Neuron (in vitro differentiated cells): ENCODE results near the gene REEP3.

ENCODE experiments used
- H2AFZ ChIP-seq: one replicate; pipeline ENCODE4 v1.6.1; 2013; ENCODE audit warnings: low read depth, mild to moderate bottlenecking, inconsistent platforms, low read length, moderate library complexity
- H3K27me3 ChIP-seq: one replicate; pipeline ENCODE4 v1.6.1; 2013; ENCODE audit warnings: low read length; ENCODE audit not compliant: insufficient read depth
- H3K36me3 ChIP-seq: one replicate; pipeline ENCODE4 v1.6.1; 2013; ENCODE audit warnings: low read length; ENCODE audit not compliant: insufficient read depth
- H3K4me1 ChIP-seq: one replicate; pipeline ENCODE4 v1.6.1; 2013; ENCODE audit warnings: low read length; ENCODE audit not compliant: insufficient read depth
- H3K4me3 ChIP-seq: 2 replicates; pipeline ENCODE4 v1.5.1; 2013; ENCODE audit warnings: mild to moderate bottlenecking, low read length, moderate library complexity
- H3K9me3 ChIP-seq: one replicate; pipeline ENCODE4 v1.6.1; 2013; ENCODE audit warnings: low read length

Gene REEP3

DNA sequence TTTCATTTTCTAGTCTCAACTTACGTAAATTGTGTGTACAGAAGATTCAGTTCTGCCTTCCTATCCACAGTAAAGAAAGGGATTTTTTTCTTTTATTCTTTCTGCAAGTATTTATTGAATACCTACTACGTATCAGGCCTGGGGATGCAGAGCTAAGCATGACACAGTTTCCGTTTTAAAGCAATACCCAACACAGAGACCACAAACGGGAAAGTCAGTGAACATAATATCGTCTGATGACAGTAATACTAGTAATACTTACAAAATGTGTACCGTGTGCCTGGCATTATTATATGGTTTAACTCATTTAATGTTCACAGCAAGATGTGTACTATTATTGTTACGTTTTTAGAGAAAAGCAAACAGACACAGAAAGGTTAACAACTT is 22.4 kb downstream of the REEP3 start:
- Histone ChIP-seq H3K9me3 (peaks cover 2% of the 10 kb centered on the region), H3K4me1 (peaks cover 9% of the 10 kb centered on the region), H3K36me3 (no peaks in the 10 kb centered on the region), H2AFZ (no peak overlapping the region), H3K4me3 (no peak overlapping the region), H3K27me3 (no peaks in the 10 kb centered on the region)

GRCh38 chr10:63544418-63544817 is 23.2 kb downstream of the REEP3 start:
- H2AFZ ChIP-seq, result no peak overlapping the region
- H3K4me1 ChIP-seq, result peaks cover 9% of the 10 kb centered on the region
- no peak overlapping the region for H3K4me3 ChIP-seq
- H3K9me3 ChIP-seq, result peaks cover 2% of the 10 kb centered on the region
- H3K27me3 ChIP-seq, result no peaks in the 10 kb centered on the region
- no peaks in the 10 kb centered on the region for H3K36me3 ChIP-seq

DNA sequence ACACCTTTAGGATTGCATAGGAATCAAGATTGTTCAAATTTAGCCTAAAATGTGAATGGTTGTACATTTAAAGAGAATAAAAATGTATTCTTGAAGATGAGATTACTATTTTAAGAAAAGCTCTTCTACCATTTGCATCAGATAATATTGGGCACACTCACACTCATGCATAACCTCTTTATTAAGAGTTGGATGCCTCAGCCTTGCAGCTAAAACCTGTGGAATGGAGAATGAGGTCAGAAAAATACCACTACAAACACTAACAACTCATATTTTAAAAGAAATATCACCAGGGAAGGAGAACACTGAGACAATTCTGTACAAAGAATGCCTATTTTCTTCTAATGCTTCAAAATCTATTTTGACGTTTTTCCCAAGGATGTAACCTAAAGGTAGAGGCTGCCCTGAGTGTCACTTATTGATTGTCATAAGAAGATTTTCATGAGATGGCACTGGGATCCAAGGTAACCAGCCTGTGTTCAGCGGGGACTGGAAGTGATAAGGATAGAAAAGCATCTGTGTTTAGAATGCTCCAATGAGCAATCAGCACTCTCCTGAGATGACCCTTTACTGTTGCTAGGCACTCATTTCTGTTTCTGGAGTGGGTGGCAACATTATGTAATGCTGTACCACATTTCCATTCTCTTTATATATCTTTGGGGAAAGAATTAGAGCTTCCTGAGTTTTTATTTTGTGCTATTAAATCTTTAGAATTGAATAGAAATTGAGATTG is 26.6 kb downstream of the REEP3 start:
- Histone ChIP-seq H2AFZ (no peak overlapping the region), H3K4me3 (no peak overlapping the region), H3K4me1 (peaks cover 9% of the 10 kb centered on the region), H3K27me3 (no peaks in the 10 kb centered on the region), H3K36me3 (no peaks in the 10 kb centered on the region), H3K9me3 (peaks cover 2% of the 10 kb centered on the region)

DNA sequence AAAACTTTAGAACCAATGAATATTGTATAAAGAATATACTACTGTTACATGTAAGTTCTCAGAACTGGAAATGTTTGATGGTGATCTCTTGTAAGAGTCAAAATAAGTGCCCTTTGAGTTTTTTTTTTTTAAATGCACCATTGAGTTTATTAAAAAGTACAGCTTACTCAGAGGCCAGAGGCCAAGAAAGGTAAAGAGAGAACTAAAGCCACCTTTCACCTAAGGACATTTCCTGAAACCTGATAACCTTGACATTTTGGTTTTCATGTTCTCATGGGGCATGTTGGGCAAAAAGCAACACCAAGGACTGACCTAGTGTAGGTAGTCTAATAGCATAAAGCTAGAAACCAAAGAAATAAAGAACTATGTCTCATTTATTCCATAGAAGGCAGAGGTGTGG is 27.7 kb downstream of the REEP3 start:
- Histone ChIP-seq H3K27me3 (no peaks in the 10 kb centered on the region), H3K36me3 (no peaks in the 10 kb centered on the region), H3K4me3 (no peak overlapping the region), H3K4me1 (peaks cover 9% of the 10 kb centered on the region), H3K9me3 (peaks cover 2% of the 10 kb centered on the region), H2AFZ (no peak overlapping the region)

- no peaks in the 10 kb centered on the region for H3K36me3 ChIP-seq
Observed at GRCh38 chr10:63549810-63550209, 28.6 kb downstream of the REEP3 start.

GRCh38 chr10:63553031-63553430 is 31.8 kb downstream of the REEP3 start:
- no peaks in the 10 kb centered on the region for H3K27me3 ChIP-seq
- no peaks in the 10 kb centered on the region for H3K36me3 ChIP-seq
- H3K4me1 ChIP-seq, result peaks cover 7% of the 10 kb centered on the region
- no peak overlapping the region for H3K4me3 ChIP-seq
- H3K9me3 ChIP-seq, result no peaks in the 10 kb centered on the region
- H2AFZ ChIP-seq, result no peak overlapping the region

More at GRCh38 chr10:63549810-63550209, 28.6 kb downstream of the REEP3 start:
- Histone ChIP-seq H3K4me3 (no peak overlapping the region), H3K4me1 (peaks cover 9% of the 10 kb centered on the region), H3K27me3 (no peaks in the 10 kb centered on the region), H3K9me3 (peaks cover 2% of the 10 kb centered on the region), H2AFZ (no peak overlapping the region)

DNA sequence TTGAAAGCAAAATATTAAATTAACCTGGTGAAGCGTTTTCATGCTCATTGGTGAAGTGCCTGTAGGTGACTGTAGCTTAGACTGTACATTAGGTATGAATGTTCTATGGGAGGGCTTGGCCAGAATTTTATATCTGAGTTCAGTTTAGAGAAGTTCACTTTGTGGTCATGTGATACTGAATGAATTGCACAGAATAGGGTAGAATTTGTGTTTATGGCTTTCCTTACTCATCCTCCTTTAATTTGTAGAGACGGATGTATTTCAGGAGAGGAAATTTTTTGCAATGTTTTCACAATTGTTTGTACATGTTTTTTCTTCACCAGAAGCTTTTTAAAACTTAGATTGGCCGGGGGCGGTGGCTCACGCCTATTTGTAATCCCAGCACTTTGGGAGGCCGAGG is 32.3 kb downstream of the REEP3 start:
- Histone ChIP-seq H3K27me3 (no peaks in the 10 kb centered on the region), H2AFZ (no peak overlapping the region), H3K4me3 (no peak overlapping the region), H3K4me1 (peaks cover 3% of the 10 kb centered on the region), H3K36me3 (no peaks in the 10 kb centered on the region), H3K9me3 (no peaks in the 10 kb centered on the region)

- Histone ChIP-seq H3K9me3 (no peaks in the 10 kb centered on the region), H3K4me3 (no peak overlapping the region), H3K4me1 (peaks cover 3% of the 10 kb centered on the region), H3K27me3 (no peaks in the 10 kb centered on the region), H2AFZ (no peak overlapping the region), H3K36me3 (no peaks in the 10 kb centered on the region)
Observed at GRCh38 chr10:63554657-63555056, 33.5 kb downstream of the REEP3 start.

DNA sequence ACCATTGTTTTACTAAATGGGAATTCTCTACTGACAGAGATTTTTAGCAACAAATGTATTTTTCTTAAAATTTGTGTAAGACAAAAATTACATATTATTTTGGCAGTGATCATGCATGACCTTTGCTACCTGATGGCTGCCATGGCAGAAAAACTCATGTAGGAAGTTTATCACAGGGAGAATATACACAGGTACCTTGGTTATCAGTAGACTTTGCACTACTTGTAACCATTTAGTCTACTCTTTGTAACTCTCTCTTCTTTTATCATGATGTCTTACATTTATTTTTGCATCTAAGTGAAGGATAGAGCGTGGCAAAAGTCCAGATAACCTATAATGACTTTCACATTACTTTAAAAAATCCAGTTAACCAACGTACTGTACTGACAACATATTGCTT is 34.1 kb downstream of the REEP3 start:
- Histone ChIP-seq H2AFZ (no peak overlapping the region), H3K9me3 (no peaks in the 10 kb centered on the region), H3K36me3 (no peaks in the 10 kb centered on the region), H3K4me1 (peaks cover 3% of the 10 kb centered on the region), H3K27me3 (no peaks in the 10 kb centered on the region), H3K4me3 (no peak overlapping the region)

DNA sequence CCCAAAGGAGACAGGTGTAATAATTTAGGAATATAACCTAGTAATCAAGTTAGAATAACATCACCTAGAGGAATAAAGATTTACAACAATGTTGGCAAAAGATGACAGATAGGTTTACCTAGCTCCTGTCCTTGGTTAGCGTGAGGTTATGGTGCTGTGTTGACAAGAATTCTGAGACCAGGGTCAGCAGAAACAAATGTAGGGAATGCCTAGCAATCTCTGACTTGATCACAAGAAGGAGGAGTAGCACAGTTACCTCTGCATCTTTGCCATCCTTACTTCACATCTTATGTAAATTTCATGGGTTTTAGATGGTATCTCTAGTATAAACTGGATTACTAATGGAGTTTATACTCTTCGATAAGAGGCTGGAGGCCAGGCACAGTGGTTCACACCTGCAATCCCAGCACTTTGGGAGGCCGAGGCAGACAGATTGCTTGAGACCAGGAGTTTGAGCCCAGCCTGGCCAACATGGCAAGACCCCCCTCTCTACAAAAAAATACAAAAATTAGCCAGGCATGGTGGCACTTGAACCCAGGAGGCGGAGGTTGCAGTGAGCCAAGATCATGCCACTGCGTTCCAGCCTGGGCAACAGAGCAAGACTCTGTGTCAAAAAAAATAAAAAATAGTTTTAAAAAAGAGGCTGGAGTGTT is 37.1 kb downstream of the REEP3 start:
- Histone ChIP-seq H2AFZ (no peak overlapping the region), H3K36me3 (no peaks in the 10 kb centered on the region), H3K4me1 (peaks cover 3% of the 10 kb centered on the region), H3K9me3 (no peaks in the 10 kb centered on the region), H3K4me3 (no peak overlapping the region), H3K27me3 (no peaks in the 10 kb centered on the region)

DNA sequence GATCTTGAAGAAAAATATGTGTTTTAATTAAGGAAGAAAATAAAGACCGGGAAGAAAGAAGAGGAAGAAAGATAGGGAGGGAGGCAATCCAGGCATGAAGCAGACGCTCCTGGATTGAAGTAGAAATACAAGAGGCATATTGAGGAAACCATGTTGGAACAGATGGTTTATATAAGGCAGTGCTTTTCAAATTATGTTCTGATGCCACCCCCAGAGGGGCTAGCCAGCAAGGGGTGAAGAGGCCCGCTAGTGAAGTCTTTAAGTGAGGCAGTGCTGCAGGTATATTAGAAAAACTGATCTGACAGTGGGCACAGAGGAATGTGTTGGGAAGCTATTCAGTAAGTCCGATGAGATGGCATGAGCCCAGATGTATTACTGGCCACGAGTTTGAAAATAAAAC is 40.1 kb downstream of the REEP3 start:
- peaks cover 3% of the 10 kb centered on the region for H3K4me1 ChIP-seq
- no peak overlapping the region for H3K4me3 ChIP-seq
- no peaks in the 10 kb centered on the region for H3K36me3 ChIP-seq
- no peaks in the 10 kb centered on the region for H3K27me3 ChIP-seq
- no peaks in the 10 kb centered on the region for H3K9me3 ChIP-seq
- no peak overlapping the region for H2AFZ ChIP-seq

- Histone ChIP-seq H3K4me1 (no peaks in the 10 kb centered on the region), H3K4me3 (no peak overlapping the region), H3K36me3 (no peaks in the 10 kb centered on the region), H2AFZ (no peak overlapping the region), H3K27me3 (no peaks in the 10 kb centered on the region), H3K9me3 (no peaks in the 10 kb centered on the region)
Observed at GRCh38 chr10:63562391-63562790, 41.2 kb downstream of the REEP3 start.

GRCh38 chr10:63562857-63563256 is 41.7 kb downstream of the REEP3 start:
- H3K27me3 ChIP-seq, result no peaks in the 10 kb centered on the region
- H3K4me3 ChIP-seq, result no peak overlapping the region
- H2AFZ ChIP-seq, result no peak overlapping the region
- H3K9me3 ChIP-seq, result no peaks in the 10 kb centered on the region
- no peaks in the 10 kb centered on the region for H3K36me3 ChIP-seq
- no peaks in the 10 kb centered on the region for H3K4me1 ChIP-seq

- Histone ChIP-seq H3K36me3 (peaks cover 3% of the 10 kb centered on the region), H2AFZ (no peak overlapping the region), H3K9me3 (no peaks in the 10 kb centered on the region), H3K27me3 (no peaks in the 10 kb centered on the region), H3K4me1 (no peaks in the 10 kb centered on the region), H3K4me3 (no peak overlapping the region)
Observed at GRCh38 chr10:63563623-63564022, 42.4 kb downstream of the REEP3 start.
